A673 (cell line): ENCODE measurements around the gene PIAS4. TPM values are rescaled to one million over a fixed set of nuclear protein-coding genes. Genes with fewer than 3 reads are reported as not detected.

Experiments used
- BruUV-seq: library from RNA; stranded (reverse); fragments of 400-500 nt; replicated peaks from 2 replicates; lab custom pipeline; 2021; lab: Mats Ljungman, UMichigan
- CTCF ChIA-PET: fragments of 300-600 bp; sonication (Branson Sonifier 250); formaldehyde crosslinking; loops from one replicate; lab custom pipeline; 2022; ENCODE audit warnings: antibody characterized with exemption; lab: Charles Lee
- POLR2A ChIA-PET: fragments of 300-600 bp; sonication (Branson Sonifier 250); formaldehyde crosslinking; loops from one replicate; lab custom pipeline; 2022; ENCODE audit warnings: antibody characterized with exemption; ENCODE audit not compliant: low non-redundant PET; lab: Charles Lee
- DNase-seq: peaks from one replicate; pipeline ENCODE4 v3.0.0-alpha.2; 2015; ENCODE audit warnings: low spot score
- H3K27ac ChIP-seq: fragments of 200-600 bp; sonication (generic); 2 replicates; pipeline ENCODE4 v1.5.1; 2016; ENCODE audit warnings: mixed run types, low read depth, mild to moderate bottlenecking, mixed read lengths, antibody characterized with exemption, low read length; ENCODE audit not compliant: poor library complexity, severe bottlenecking
- H3K27me3 ChIP-seq: fragments of 200-600 bp; sonication (generic); replicated peaks from 2 replicates; pipeline ENCODE4 v1.6.1; 2017; ENCODE audit warnings: mixed run types, low read depth, mild to moderate bottlenecking, mixed read lengths, antibody characterized with exemption, low read length; ENCODE audit not compliant: insufficient read depth, poor library complexity
- H3K36me3 ChIP-seq: fragments of 200-600 bp; sonication (generic); 2 replicates; pipeline ENCODE4 v1.6.1; 2016; ENCODE audit warnings: mixed run types, mild to moderate bottlenecking, mixed read lengths, antibody characterized with exemption, low read length; ENCODE audit not compliant: insufficient read depth, poor library complexity, severe bottlenecking
- H3K4me1 ChIP-seq: fragments of 200-600 bp; sonication (generic); 2 replicates; pipeline ENCODE4 v1.6.1; 2017; ENCODE audit warnings: mixed run types, mild to moderate bottlenecking, mixed read lengths, antibody characterized with exemption, low read length; ENCODE audit not compliant: insufficient read depth, poor library complexity, severe bottlenecking
- H3K4me3 ChIP-seq: fragments of 200-600 bp; sonication (generic); 2 replicates; pipeline ENCODE4 v1.5.1; 2016; ENCODE audit warnings: low read depth, mixed run types, mild to moderate bottlenecking, mixed read lengths, low read length; ENCODE audit not compliant: poor library complexity, severe bottlenecking
- H3K9me3 ChIP-seq: fragments of 200-600 bp; sonication (generic); 2 replicates; pipeline ENCODE4 v1.6.1; 2016; ENCODE audit warnings: mixed run types, low read depth, mild to moderate bottlenecking, mixed read lengths, antibody characterized with exemption, low read length; ENCODE audit not compliant: poor library complexity, severe bottlenecking
- CTCF ChIP-seq: fragments of 300-800, 200-600 bp; sonication (generic); conservative IDR thresholded peaks from 2 replicates; pipeline ENCODE4 v1.5.1; 2017; ENCODE audit warnings: low read depth, mild to moderate bottlenecking, antibody characterized with exemption, low read length, moderate library complexity, mixed read lengths
- EZH2 ChIP-seq: fragments of 200-600 bp; sonication (generic); IDR thresholded peaks from 2 replicates; pipeline ENCODE4 v1.6.1; 2017; ENCODE audit warnings: borderline replicate concordance, low read depth, mild to moderate bottlenecking, mixed read lengths, antibody characterized with exemption, low read length; ENCODE audit not compliant: poor library complexity, severe bottlenecking
- intact Hi-C: fragments of 100-400 bp; cut with micrococcal nuclease; formaldehyde crosslinking; loops from one replicate; pipeline ENCODE4 v1.10.0; 2022; ENCODE audit not compliant: unreplicated experiment
- total RNA-seq: library from RNA; stranded (reverse); gene quantifications from 2 replicates; pipeline ENCODE4 v1.2.3, GENCODE V29; 2021

PIAS4 gene
- total RNA-seq, 1 experiment from 2014 or later: 59.1 TPM

GRCh38 chr19:4066682-4067395, 59.3 kb downstream of the PIAS4 start, which contains the start of gene ZBTB7A:
ZBTB7A (minus strand) TSS chr19:4066899; CDS start chr19:4055232, 11,667 bp downstream.
- H3K27me3 ChIP-seq: no peaks in the 10 kb centered on the region
- peak; percentile 82 for DNase-seq
- ChIA-PET POLR2A (interaction anchor here (0.6 kb wide), 2 partner anchors 81 to 315 kb away, joined by 5 to 6 read pairs; no protein-coding TSS in a partner anchor), CTCF (interaction anchor here (0.9 to 1.4 kb wide), 3 partner anchors 15 to 79 kb away, joined by 3 to 11 read pairs (median 4); no protein-coding TSS in a partner anchor)
- no peak for TF ChIP-seq EZH2
- no peak for TF ChIP-seq CTCF
- no TSS peak for BruUV-seq
- peaks cover 11% of the 10 kb centered on the region for H3K4me1 ChIP-seq
- peak within 1 kb of the TSS; percentile 90 for H3K4me3 ChIP-seq
- peak within 1 kb of the TSS; percentile 95 for H3K27ac ChIP-seq
- peaks cover 3% of the 10 kb centered on the region for H3K36me3 ChIP-seq
- H3K9me3 ChIP-seq: no peaks in the 10 kb centered on the region
- intact Hi-C loops: no loop called here

DNA sequence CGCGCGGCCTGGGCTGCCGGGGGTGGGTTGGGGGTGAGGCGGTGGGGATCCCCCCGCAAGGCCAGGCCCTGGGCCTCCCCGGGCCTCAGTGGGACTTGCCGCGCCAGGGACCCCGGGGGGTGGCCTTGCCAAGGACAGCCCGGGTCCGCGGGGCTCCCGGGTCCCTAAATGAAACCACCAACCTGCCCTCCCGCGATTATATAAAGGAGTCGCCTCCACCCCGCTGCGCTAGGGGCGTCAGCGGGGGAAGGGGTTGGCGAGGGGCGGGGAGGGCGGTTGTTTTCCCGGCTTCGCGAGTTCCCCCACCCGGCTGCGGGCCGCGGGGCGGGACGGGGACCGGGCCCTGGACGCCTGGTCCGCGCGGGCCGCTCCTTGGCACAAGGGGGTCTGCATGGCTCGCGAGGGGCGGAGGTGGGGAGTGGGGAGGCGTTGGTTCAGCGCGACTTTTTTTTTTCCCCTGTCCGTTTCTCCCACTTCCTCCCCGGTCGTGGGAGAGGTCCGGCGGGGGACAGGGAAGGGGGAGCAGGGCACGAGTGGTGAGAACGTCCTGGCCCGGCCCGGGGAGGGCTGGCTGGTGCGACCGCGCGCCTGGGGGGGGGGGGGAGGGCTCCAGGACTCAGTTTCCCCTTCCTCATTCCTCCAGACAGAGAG, 60.0 kb downstream of the PIAS4 start:
- ChIA-PET POLR2A (interaction anchor here (0.6 kb wide), 1 partner anchor 314 kb away, joined by 6 read pairs; no protein-coding TSS in a partner anchor), CTCF (no interaction called here)

More for the DNA sequence above, 60.0 kb downstream of the PIAS4 start:
- BruUV-seq: no TSS peak
- Histone ChIP-seq H3K36me3 (peaks cover 1% of the 10 kb centered on the region), H3K9me3 (no peaks in the 10 kb centered on the region), H3K4me1 (peaks cover 11% of the 10 kb centered on the region), H3K4me3 (peak overlapping the region; percentile 86), H3K27ac (peak overlapping the region; percentile 95), H3K27me3 (no peaks in the 10 kb centered on the region)
- TF ChIP-seq EZH2: no peak
- no peak for TF ChIP-seq CTCF
- intact Hi-C loops: no loop called here
- DNase-seq: peak; percentile 59
